ENCODE results near the gene NEURL1B. TPM values are rescaled to one million over a fixed set of nuclear protein-coding genes. Genes with fewer than 3 reads are reported as not detected.
"Not testable (repeated sequence)": the region's sequence is repeated elsewhere in the genome, so short reads cannot be mapped to it uniquely, and the experiment has no call there.

NEURL1B gene
- total RNA-seq, 2 experiments from 2014 or later: 0.08 to 0.16 TPM

DNA sequence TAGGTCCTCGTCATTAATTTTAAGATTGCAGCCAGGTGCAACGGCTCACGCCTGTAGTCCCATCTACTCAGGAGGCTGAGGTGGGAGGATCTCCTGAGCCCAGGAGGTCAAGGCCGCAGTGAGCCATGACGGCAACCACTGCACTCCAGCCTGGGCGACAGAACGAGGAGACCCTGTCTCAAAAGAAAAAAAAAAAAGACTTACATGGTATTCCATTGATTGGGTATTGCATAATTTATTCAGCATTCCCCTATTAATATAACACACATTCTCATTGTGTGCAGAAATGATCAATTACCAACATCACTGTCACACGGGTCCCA lies 67.1 kb downstream of the NEURL1B start:
- H3K9me3 ChIP-seq (ENCODE audit: control insufficient read depth in 1 of 2, insufficient read depth in 1 of 2, low read length in 2 of 2): no peaks in the 10 kb centered on the region
- no peak for DNase-seq
- CTCF ChIA-PET: interaction anchor here (1.4 to 7.7 kb wide), 2 partner anchors 10 to 225 kb away, joined by 4 to 99 read pairs; no protein-coding TSS in a partner anchor
- H3K36me3 ChIP-seq (ENCODE audit: insufficient read depth, low read length): no peaks in the 10 kb centered on the region
- peaks cover 4 to 5% of the 10 kb centered on the region in 2 experiments for H3K27me3 ChIP-seq (ENCODE audit: control insufficient read depth in 1 of 2, insufficient read depth in 2 of 2, low read length in 2 of 2)
- H3K4me1 ChIP-seq (ENCODE audit: insufficient read depth, low read length): peaks cover 4% of the 10 kb centered on the region
- Mint-ChIP-seq H3K27ac (no peak overlapping the region), H3K36me3 (ENCODE audit: low read depth) (no peaks in the 10 kb centered on the region), H3K27me3 (peaks cover 54% of the 10 kb centered on the region), H3K4me3 (no peak overlapping the region), H3K4me1 (ENCODE audit: low read depth) (no peaks in the 10 kb centered on the region), H3K9me3 (no peaks in the 10 kb centered on the region)
- no peak overlapping the region for H3K27ac ChIP-seq (ENCODE audit: low read depth in 1 of 2, low read length in 2 of 2)
- POLR2A ChIA-PET: no interaction called here
- no peak for ATAC-seq (ENCODE audit: poor library complexity)
- no peak for TF ChIP-seq CTCF (IDR thresholded peaks at IDR 0.05)
- intact Hi-C loops (cut with DNase I, micrococcal nuclease): no loop called here
- H3K4me3 ChIP-seq (ENCODE audit: low read length): no peak overlapping the region

- H3K27me3 Mint-ChIP-seq: peaks cover 36% of the 10 kb centered on the region
- no peak overlapping the region for H3K4me3 Mint-ChIP-seq
- POLR2A ChIA-PET: interaction anchor here (1.7 kb wide), 1 partner anchor 60 kb away, joined by 5 read pairs; the partner anchor contains the start of gene DUSP1
- no peaks in the 10 kb centered on the region for H3K36me3 Mint-ChIP-seq (ENCODE audit: low read depth)
- Histone ChIP-seq H3K9me3 (ENCODE audit: control insufficient read depth in 1 of 2, insufficient read depth in 1 of 2, low read length in 2 of 2) (no peaks in the 10 kb centered on the region), H3K36me3 (ENCODE audit: insufficient read depth, low read length) (no peaks in the 10 kb centered on the region), H3K4me1 (ENCODE audit: insufficient read depth, low read length) (peaks cover 20% of the 10 kb centered on the region), H3K4me3 (ENCODE audit: low read length) (no peak overlapping the region), H3K27me3 (ENCODE audit: control insufficient read depth in 1 of 2, insufficient read depth in 2 of 2, low read length in 2 of 2) (no peaks in the 10 kb centered on the region), H3K27ac (ENCODE audit: low read depth in 1 of 2, low read length in 2 of 2) (no peak overlapping the region)
- TF ChIP-seq CTCF (IDR thresholded peaks at IDR 0.05): no peak
- CTCF ChIA-PET: interaction anchor here (2.8 to 7.7 kb wide), 2 partner anchors 13 to 222 kb away, joined by 9 to 99 read pairs; no protein-coding TSS in a partner anchor
- intact Hi-C loops (cut with DNase I, micrococcal nuclease): loop anchor here (5.0 to 10.0 kb wide), 7 partner anchors 122 to 862 kb away; partner anchors contain the start of genes CREBRF (in 1 of the 2) and ERGIC1 (in 1 of the 2)
- ATAC-seq (ENCODE audit: poor library complexity) (peak; percentile 33), DNase-seq (peak in 2 of 14 experiments; percentile 23 to 42)
- no peaks in the 10 kb centered on the region for H3K9me3 Mint-ChIP-seq
- peak overlapping the region; percentile 39 for H3K27ac Mint-ChIP-seq
- H3K4me1 Mint-ChIP-seq (ENCODE audit: low read depth): no peaks in the 10 kb centered on the region
Measured at GRCh38 chr5:172710676-172711075, 69.6 kb downstream of the NEURL1B start.

GRCh38 chr5:172711321-172711861 lies 70.3 kb downstream of the NEURL1B start:
- not testable (repeated sequence) for H3K9me3 ChIP-seq (ENCODE audit: control insufficient read depth in 1 of 2, insufficient read depth in 1 of 2, low read length in 2 of 2); H3K4me3 ChIP-seq (ENCODE audit: low read length); H3K36me3 Mint-ChIP-seq (ENCODE audit: low read depth); H3K4me3 Mint-ChIP-seq; ATAC-seq (ENCODE audit: poor library complexity); H3K27ac ChIP-seq (ENCODE audit: low read depth in 1 of 2, low read length in 2 of 2); H3K9me3 Mint-ChIP-seq; H3K27ac Mint-ChIP-seq; H3K4me1 Mint-ChIP-seq (ENCODE audit: low read depth); H3K27me3 ChIP-seq (ENCODE audit: control insufficient read depth in 1 of 2, insufficient read depth in 2 of 2, low read length in 2 of 2); DNase-seq; H3K36me3 ChIP-seq (ENCODE audit: insufficient read depth, low read length)
- CTCF ChIA-PET: interaction anchor here (1.0 to 7.7 kb wide), 3 partner anchors 14 to 222 kb away, joined by 3 to 99 read pairs (median 9); no protein-coding TSS in a partner anchor
- H3K4me1 ChIP-seq (ENCODE audit: insufficient read depth, low read length): peaks cover 20% of the 10 kb centered on the region
- POLR2A ChIA-PET: interaction anchor here (1.7 kb wide), 1 partner anchor 60 kb away, joined by 5 read pairs; the partner anchor contains the start of gene DUSP1
- peaks cover 29% of the 10 kb centered on the region for H3K27me3 Mint-ChIP-seq
- intact Hi-C loops (cut with DNase I, micrococcal nuclease): loop anchor here (5.0 to 10.0 kb wide), 7 partner anchors 121 to 861 kb away; partner anchors contain the start of genes CREBRF (in 1 of the 2) and ERGIC1 (in 1 of the 2)
